T-helper 22 cell (primary cell): ENCODE data around the gene ZACN.

Source experiments
- DNase-seq: peaks from one replicate; pipeline ENCODE4 v3.0.0-alpha.2; 2020; ENCODE audit warnings: low read depth

The ZACN gene

GRCh38 chr17:76082326-76083251 is 3.6 kb downstream of the ZACN start:
- no peak for DNase-seq

DNA sequence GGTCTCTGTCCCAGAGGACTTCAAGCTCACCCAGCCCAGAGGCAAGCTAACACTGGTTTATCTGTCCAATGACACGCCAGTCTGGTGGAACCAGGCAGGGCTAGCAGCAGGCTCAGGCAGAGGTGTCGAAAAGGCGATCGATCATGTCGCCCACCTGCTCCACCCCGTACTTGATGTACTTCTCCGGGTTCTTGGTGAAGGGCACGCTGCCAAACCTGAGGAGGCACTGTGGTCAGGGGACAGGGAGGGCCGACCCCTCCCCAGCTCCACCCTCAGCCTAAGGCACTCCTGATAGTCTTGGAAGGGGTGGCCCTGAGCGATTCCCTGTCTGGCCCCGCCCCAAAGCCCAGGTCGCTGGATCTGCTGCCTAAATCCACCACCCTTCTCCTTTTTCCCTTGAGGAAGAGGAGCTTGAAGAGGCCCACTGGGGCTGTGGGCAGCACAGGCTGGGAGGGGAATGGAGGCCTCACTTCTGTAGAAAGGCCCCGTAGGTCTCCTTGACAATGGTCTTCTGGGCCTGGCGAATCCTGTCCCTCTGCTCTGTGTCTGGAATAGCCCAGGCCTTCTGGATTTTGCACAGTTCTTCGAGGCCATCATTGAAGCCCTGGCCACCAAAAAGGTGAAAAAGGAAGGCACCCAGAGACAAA is 4.7 kb downstream of the ZACN start:
- no peak for DNase-seq

GRCh38 chr17:76085066-76085730 is 6.2 kb downstream of the ZACN start:
- no peak for DNase-seq

- no peak for DNase-seq
These were observed 6.9 kb downstream of the ZACN start for GRCh38 chr17:76085731-76086366.

GRCh38 chr17:76086384-76086783 is 7.4 kb downstream of the ZACN start:
- DNase-seq, result no peak

DNA sequence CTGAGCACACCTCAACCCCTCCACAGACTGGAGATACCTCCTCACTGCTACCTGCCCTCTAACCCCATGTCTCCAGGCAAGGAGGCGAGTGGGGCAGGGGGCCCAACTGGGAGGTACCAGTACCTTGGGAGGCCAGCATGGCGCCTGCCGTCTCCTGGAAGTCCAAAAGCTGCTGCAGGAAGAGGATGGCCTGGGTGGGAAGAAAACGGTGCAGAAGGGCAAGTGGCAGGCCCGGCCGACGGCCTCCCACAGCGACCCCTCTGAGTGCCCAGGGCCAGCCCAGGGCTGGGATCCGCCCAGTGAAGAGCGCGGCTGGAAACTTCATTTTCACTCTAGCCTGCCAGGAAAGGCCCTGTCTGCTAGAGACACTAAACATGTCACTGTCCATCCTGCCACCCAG is 8.5 kb downstream of the ZACN start:
- no peak for DNase-seq

DNA sequence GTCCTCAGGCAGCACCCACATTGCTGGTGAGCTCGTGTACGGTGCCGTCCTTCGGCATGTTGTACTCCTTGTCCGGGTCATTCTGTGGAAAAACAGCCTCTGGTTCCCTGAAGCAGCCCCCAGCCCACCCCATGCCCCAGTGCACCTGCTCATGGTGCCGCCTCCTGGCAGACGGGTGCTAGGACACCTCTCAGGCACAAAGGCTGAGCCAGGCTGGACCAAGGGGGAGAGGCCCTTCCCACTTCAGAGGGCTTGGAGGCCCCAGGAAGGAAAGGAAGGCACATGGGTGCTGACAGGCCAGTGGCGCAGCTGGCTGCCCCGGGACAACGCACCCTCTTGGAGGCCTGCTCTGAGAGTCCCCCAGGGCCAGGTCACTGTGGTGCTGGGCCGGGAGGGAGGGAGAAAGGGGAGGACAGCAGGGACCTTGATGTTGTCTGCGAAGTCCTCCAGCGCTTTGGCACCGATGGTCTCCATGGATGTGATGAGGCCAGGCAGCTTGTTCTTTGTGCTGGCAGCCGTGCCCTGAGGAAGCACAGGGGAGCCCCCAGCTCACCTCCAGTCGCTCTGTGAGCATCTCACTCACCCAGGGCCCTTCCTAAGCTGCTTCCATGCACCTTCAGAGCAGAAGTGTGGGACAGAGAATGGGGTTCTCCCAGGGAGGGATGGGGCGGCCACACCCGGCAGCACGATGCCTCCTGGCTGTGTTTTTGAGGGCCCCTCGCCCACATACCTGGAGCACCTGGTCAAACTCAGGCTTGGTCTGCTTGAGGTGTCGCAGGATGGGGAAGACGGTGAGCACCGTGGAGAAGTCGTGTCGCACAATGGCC is 9.3 kb downstream of the ZACN start:
- no peak for DNase-seq

- no peak for DNase-seq
These were observed 10.0 kb downstream of the ZACN start for GRCh38 chr17:76088868-76089576.

DNA sequence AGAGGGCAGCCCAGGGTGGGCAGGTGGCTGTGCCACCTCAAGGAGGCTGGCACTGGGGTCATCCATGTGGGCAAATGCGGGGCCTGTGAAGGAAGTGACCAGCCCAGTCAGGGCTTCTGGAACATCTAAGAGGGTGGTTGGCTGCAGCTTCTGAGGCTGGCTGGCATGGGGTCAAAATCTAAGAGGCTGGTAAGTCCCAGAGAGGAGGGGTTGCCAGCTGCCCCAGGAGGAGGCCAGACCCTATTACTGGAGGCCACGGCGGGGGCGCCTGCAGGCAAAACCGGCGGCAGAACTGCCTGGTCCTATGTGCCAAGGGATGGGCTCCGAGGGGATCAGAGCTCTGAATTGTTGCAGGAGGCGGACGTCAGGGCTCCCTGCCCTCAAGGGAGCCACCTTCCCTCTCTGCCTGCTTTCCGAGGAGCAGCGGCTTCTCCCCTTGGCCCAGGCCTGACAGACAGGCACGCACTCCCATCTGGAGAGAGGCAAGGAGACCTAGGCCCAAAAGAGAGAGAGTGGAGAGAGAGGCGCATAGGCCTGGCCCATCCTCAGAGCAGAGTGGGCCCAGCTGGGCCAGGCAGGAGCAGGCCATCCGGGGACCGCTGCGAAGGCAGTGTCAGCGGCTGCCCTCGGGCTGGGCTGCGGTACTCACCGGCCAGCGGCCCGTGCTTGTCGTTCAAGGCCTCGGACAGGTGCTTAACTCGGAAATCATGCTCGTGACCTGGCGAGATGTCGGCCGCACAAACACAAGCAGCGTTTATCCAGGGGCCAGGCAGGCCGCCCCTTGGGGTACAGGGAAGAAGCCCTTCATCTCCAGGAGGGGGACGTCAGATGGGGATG is 10.9 kb downstream of the ZACN start:
- DNase-seq, result no peak

- DNase-seq, result no peak
These were observed 11.6 kb downstream of the ZACN start for GRCh38 chr17:76090517-76091129.

DNA sequence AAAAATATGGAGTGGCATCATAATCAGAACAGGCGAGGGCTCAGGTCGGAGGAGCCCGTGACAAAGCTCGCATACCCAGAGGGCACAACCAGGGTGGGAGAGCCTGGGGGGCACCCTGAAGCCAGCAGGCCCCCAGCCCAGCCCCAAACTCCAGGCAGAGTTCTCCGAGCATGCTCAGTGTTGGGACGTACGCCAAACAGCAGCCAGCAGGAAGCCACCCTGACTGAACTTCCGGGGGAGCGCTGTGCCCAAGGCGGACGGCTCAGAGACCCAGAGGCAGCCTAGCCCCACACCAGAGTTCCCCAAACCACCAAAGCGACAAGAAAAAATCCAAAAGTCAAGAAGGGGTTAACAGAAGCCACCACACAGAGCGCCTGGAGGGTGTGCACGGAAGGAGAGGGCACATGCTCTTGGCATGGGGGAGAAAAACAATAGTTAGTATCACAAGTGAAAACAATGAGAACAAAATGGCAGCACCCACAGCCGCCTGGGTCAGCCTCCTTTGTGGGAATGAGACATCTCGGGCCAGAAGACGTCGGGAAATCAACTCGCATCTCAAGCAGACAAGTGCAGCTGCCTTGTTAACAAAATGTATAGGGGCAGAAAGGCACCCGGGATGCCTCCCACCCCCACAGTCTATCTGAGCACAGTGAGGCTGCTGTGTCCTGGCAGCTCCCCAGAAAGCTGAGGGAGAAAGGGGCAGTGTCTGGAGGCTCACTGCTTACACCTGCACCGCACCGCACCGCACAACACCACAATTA is 12.7 kb downstream of the ZACN start:
- DNase-seq, result no peak

DNA sequence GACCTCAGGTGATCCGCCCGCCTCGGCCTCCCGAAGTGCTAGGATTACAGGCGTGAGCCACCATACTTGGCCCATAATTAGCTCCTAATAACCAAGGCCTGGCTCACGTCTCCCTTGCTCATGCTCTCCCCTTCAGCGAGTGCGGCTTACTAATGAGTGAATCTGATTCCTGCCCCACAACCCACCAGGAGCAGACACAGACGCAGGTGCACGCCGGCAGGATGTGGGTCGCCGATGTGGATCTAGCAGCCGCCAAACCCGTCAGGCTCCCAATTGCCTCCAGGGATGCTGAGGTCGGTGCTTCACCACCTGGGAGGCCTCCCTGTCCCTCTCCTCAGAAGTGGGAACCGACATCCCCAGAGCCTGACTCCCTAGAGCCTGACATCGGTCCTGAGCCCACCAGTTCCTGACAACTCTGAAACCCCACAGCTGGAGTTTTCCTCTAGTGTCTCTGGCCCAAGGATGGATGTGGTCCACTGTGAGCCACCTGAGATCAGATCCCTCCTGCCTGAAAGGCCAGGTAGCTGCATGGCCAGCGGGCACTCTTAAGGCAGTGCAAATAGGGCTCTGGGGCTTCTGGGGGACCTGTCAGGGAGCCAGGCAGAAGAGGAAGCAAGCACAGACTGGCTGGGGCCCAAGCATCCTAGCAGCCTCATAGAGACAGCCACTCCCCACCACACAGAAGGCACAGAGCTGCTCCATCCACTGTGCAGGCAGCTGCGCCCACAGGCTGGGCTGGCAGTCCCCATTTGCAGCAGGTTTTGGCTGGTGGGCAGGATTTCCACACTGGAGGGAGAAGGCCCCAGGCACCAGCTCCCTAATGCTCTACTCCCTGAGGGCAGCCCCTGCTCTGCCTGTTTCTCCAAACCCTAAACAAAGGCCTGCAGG is 13.8 kb downstream of the ZACN start:
- no peak for DNase-seq

- no peak for DNase-seq
These were observed 15.1 kb downstream of the ZACN start for GRCh38 chr17:76094046-76094445.

DNA sequence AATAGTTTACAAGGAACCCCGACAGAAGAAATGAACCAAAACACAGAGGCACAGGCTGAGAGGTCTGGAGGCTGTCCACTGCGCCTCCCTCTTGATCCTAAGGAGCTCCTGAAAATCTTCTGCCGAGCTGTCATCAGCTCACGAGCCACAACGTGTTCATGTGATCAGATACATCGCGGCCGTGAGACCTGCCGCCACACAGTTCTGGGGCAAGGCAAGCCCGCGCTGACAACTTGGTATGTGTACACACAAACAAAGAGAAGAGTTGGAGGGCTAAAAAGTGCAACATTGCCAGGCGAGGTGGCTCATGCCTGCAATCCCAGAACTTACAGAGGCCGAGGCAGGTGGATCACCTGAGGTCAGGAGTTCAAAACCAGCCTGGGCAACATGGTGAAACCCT is 17.0 kb downstream of the ZACN start:
- DNase-seq, result no peak

GRCh38 chr17:76097716-76098295 is 18.8 kb downstream of the ZACN start:
- no peak for DNase-seq

DNA sequence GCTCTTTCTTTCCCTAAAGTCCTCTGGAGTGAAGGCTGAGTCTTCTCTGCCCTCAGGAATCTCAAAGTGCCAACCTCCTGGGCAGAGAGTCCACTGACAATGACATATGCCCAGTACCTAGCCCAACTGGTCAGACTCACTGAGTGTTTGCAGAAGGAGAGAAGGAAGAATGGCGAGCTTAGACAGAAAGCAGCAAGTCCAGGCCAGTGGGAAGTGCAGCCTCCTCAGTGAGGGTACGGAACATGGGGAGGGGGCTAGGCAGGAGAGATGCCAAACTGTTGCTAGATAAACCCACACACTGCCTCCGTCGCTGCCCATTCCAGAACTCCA is 23.9 kb downstream of the ZACN start:
- DNase-seq, result no peak
